HG03108 (cell line): ENCODE measurements around the gene DIP2A.

Experiments used
- ATAC-seq: cut with Tn5 transposase; IDR thresholded peaks from one replicate; pipeline ENCODE4 v1.9.1; 2021; ENCODE audit warnings: moderate library complexity; ENCODE audit not compliant: unreplicated experiment

The DIP2A gene

DNA sequence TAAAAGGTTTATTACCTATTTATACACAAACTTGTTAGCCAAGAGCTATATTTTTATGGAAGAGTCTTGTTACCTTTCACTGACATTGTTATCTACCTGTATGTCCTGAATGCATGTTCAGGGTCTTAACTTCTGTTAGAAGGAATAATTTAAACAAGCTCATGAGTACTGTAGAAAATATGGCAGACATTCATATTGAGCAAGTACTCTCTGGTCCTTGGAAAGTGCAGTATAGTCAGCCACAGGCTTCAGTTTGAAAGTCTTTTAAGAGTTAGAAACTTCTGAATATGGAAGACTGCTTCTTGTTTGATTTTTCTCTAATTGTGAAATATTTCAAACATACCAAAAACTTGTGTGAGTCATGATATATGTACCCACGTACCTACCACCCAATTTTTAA lies 16.6 kb downstream of the DIP2A start:
- ATAC-seq, result no peak

GRCh38 chr21:46477765-46478164 lies 19.1 kb downstream of the DIP2A start:
- no peak for ATAC-seq

DNA sequence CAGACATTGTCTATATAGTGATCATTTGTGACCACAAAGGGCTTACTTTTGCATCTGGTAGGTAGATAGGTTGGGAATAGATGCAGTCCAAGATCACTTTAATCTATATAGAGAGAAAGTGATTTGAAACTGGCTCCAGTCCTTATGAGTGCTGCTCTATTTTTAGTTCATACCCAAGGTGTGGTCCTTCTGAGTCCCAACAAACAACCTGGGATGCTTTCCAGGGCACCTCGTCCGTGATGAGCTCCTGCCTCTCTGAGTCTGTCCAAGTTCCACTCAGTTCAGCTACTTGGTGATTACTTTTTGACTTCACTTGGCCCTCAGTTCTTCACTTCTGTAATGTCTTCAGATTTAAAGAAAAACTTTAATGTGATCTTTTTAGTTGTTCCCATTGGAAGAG lies 20.2 kb downstream of the DIP2A start:
- no peak for ATAC-seq

- no peak for ATAC-seq
Observed at GRCh38 chr21:46480466-46480865, 21.8 kb downstream of the DIP2A start.

DNA sequence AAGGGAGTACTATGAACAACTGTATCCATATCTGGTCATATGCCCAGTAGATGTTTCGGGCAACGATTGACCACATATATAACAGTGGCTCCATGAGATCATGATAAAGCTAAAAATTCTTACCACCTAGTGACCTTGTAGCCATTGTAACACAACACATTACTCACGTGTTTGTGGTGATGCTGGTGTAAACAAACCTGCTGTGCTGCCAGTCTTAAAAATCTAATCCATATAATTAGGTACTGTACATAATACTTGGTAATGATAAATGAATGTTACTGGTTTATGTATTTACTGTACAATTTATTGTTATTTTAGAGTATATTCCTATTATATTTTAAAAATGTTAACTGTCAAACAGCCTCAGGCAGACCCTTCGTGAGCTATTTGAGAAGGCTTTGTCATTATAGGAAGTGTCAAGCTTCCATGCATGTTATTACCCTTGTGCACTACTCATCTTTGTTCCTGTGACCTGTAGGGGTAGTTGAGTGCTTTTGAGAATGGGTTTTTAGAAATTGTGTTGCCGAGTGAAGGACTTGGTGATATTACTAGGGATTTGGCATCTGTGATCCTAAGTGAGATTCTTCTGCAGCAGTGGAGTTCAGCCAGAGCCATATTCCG lies 23.6 kb downstream of the DIP2A start:
- no peak for ATAC-seq

DNA sequence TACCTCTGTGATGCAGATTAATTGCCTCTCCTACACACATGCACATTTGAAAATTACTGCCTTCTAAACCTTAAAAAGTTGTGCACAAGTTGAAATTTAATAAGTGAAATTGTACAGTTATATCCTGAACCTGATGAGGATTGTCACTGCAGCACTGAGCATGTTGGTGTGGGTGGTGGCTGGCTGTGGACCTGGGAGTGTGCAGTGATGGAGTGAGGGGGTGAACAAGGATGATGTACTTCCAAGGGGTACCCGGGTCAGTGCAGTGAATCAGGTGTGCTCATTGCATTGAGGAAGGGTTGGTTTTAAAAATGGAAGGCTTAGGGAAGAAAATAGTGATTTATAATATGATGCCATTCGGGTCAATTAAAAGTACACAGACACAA lies 24.1 kb downstream of the DIP2A start:
- no peak for ATAC-seq

GRCh38 chr21:46483300-46484295 lies 24.9 kb downstream of the DIP2A start:
- no peak for ATAC-seq

DNA sequence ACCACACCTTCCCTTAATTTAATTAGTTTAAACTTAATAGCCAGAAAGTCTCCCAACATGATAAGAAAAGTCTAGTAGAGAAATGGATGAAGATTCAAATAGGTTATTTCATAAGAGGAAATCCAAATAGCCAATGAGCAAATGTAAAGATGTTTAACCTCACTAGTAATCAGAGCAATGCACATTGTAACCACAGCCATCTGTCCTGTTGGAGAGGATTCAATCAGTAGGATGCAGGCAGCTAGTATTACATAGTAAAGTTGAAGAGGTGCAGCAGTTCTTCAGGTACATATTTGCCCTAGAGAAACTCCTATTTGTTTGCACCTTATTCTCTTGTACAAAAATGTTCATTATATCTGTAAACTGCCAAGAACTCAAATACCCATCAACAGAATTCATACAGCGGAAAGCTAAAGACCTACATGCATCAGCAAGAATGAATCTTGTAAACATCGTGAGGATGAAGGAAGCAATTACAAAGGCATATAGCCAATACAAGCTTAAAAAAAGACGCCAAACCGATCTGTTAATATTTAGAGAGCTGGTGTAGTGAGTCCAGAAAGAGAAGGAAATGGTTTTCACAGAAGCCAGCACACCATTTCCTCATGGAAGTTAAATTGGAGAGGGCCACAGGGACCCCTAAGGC lies 27.9 kb downstream of the DIP2A start:
- ATAC-seq, result no peak

GRCh38 chr21:46489162-46489663 lies 30.5 kb downstream of the DIP2A start:
- no peak for ATAC-seq

GRCh38 chr21:46489800-46490199 lies 31.1 kb downstream of the DIP2A start:
- ATAC-seq, result no peak

DNA sequence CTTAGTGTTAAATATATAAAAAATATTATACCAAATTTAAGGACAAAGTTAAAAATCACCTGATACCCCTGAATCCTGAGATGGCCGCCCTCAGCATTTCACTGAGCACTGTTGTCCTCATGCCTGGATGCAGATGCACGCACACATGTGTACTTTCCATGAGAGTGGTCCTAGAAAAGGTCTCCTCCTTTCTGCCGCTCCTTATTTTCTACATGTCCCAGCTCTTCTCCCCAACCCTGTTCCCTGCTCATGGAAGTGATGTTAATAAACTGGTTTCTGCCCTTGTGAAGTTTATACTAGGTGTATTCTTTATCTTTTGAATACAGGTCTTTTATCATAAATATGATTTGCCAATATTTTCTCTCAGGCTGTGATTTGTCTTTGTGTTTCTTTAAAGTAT lies 32.9 kb downstream of the DIP2A start:
- ATAC-seq, result no peak

DNA sequence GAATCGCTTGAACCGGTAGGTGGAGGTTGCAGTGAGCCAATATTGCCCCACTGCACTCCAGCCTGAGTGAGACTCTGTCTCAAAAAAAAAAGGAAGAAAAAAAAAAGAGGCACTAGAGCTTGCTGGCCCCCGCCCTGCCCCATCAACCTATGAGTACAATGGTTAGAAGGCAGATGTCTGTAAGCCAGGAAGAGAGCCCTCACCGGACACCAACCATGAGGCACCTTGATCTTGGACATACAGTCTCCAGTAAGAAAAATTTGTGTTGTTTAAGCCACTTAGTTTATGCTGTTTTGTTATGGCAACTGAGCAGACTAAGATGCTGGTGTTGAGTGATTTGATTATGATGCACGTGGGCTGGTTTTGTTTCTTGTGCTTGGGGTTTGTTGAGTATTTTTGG lies 34.2 kb downstream of the DIP2A start:
- no peak for ATAC-seq

DNA sequence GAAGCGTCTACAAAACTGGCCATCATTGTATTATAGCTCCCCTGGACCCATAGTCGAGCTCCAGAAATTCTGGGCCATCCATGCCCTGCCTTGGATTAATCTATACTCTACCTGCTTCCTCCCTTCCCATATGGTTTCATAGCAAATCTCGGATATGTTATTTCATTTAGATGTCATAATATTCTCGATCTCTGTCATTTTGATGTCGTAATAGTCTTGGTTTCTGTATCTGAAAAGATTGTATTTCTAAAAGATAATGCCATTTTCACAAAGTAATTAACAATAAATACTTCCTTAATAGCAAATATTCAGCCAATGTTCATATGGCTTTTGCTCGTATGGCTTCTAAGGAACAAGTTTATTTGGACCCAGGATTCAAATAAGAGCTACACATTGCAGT lies 35.1 kb downstream of the DIP2A start:
- ATAC-seq, result no peak

DNA sequence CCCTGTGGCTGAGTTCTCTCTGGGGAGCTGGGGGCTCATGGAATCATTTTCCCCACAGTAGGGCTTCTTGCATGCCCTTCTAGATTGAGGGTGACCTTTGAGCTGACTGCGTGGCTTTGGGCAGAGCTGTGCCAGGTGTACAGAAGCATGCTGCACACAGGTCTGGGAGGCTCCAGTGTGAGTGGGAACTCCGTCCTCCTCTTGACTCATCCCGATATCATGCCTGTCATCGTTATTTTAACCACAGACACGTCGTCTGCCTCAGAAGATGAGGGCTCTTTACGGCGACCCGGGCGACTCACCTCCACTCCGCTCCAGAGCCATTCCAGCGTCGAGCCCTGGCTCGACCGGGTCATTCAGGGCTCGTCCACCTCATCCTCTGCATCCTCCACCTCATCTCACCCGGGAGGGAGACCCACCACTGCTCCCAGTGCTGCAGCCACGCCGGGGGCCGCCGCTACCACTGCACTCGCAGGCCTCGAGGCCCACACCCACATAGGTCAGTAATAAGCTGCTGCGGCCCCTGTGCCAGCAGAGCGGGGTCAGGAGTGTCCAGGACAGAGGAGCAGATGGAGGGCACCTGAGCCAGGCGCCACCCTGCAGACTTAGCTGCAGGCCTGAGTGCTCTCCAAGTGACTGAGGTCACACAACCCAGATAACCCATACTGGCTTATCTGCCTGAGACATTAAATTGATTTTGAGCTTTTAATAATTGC lies 39.8 kb downstream of the DIP2A start:
- no peak for ATAC-seq

GRCh38 chr21:46500224-46500861 lies 41.7 kb downstream of the DIP2A start:
- ATAC-seq, result no peak

DNA sequence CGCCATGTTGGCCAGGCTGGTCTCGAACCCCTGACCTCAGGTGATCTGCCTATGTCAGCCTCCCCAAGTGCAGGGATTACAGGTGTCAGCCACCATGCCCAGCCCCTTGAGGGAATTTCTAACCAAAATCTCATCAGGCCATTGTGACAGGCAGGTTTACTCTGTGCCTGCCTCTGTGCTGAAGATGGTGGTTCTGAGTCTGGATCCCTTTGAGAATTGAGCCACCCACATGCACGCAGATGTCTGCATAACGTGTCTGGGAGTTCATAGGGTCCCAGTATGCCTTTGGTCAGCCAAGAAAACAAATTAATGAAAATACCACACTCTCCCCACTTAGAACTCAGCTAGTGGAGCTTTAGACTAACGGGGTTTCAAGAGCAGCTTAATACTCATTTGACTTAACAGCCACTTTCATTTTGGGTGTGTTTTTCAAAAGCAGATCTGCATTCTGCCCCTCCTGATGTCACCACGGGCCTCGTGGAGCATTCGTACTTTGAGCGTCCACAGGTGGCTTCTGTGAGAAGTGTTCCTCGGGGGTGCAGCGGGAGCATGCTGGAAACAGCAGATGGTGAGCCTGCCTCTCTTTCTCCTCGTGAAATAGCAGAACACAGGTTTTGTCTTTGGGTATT lies 45.3 kb downstream of the DIP2A start:
- no peak for ATAC-seq

DNA sequence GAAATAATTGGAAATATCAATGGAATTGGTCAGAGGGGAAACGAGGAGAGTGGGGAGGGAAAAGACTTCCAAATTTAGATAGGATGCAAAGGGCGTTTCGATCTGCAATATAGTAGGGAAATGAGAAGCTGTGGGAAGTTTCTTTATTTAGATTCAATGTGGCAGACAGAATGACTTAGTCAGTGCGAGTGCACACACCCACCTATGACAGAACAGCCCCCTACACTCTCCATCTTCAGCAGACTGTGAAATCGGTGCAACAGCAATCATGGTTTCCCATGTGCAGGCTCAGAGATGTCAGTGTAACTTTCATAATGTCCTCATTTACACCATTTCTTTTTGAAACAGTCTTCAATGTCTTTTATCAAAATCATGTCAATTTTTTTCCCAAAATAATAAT lies 46.0 kb downstream of the DIP2A start:
- ATAC-seq, result no peak

- ATAC-seq, result no peak
Observed at GRCh38 chr21:46507562-46507961, 48.9 kb downstream of the DIP2A start.

- ATAC-seq, result no peak
Observed at GRCh38 chr21:46509741-46510502, 51.2 kb downstream of the DIP2A start.
